GM21526 (cell line): Measurements from ENCODE around the gene LNX2.
"Not testable (repeated sequence)": the region's sequence is repeated elsewhere in the genome, so short reads cannot be mapped to it uniquely, and the experiment has no call there.

Experiments
- ATAC-seq: cut with Tn5 transposase; IDR thresholded peaks from one replicate; pipeline ENCODE4 v1.9.1; 2021; ENCODE audit warnings: moderate library complexity; ENCODE audit not compliant: unreplicated experiment, low FRiP score

Gene LNX2

DNA sequence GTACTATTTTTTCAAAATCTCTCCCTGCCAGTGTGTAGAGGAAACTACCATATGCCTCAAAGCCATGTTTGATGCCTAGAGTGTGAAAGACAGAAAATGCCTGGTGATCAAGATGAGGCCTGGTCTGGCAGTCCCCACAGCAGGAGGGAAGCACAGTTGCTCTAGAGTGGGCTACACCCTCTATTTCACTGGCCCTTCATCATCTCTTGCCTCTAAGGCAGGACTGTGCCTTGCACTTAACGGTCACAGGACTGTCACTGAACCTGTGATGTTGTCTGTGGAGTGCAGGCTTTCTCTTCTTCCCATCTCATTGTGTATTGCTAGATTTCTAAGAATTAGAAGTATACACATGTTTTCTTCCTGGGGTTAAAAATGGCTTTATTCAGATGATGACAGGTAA lies 17.7 kb upstream of the LNX2 start:
- no peak for ATAC-seq

- no peak for ATAC-seq
These were observed 16.9 kb upstream of the LNX2 start for GRCh38 chr13:27637289-27637626.

- ATAC-seq = no peak
These were observed 16.4 kb upstream of the LNX2 start for GRCh38 chr13:27636589-27637288.

DNA sequence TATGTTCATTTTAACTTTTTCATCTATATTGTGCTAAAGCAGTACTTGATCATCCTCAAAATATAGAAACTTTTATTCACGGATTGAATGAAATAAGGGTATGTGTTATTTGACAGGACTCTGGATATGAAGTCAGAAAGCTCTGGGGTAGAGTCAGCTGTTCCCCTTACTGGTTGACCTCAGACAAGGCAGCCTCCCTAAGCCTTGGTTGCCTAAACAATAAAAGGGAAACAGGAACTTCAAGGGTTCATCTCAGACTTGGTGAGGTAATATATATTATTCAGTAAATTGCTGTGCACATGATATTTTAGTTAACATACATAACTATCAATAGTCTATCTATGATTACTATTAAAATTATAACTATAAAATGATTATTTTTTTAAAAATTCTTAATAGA lies 14.9 kb upstream of the LNX2 start:
- no peak for ATAC-seq

- no peak for ATAC-seq
These were observed 14.5 kb upstream of the LNX2 start for GRCh38 chr13:27634791-27635190.

DNA sequence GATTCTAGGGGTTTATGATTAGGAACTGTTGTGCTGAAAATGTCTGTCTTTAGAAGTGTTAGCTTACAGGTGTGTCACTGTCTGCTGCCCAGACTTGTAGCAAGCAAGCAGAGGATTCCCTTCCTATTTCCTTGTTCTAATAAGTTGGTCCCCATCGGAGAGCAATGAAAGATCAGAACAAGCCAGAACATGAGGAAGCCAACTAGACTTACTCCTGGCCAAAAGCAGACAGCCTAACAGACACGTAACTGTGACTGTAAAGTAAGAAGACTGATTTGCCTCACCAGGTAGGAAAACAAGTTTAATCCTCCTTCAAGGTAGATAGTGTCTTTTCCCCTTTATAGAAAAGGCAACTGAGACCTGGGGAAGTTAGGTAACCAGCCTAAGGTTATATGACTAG lies 13.9 kb upstream of the LNX2 start:
- ATAC-seq = no peak

DNA sequence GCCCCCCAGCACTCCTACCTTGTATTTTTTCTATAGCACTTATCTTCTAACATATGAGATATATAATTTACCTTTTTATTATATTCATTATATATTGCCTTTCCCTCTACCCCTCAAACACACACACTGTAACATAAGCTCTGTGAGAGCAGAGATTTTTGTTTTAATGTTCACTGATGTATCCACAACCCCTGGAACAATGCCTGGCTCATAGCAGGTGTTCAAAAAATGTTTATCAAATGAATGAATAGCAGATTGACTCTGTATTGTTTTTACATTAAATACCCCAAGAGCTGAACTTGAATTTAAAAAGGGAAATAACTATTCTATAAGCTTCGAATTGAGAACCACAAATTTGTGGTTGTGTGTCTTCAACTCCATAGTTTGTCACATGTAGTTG lies 12.3 kb upstream of the LNX2 start:
- no peak for ATAC-seq

- ATAC-seq = no peak
These were observed 11.9 kb upstream of the LNX2 start for GRCh38 chr13:27632214-27632613.

GRCh38 chr13:27631665-27632064 lies 11.3 kb upstream of the LNX2 start:
- ATAC-seq = no peak

DNA sequence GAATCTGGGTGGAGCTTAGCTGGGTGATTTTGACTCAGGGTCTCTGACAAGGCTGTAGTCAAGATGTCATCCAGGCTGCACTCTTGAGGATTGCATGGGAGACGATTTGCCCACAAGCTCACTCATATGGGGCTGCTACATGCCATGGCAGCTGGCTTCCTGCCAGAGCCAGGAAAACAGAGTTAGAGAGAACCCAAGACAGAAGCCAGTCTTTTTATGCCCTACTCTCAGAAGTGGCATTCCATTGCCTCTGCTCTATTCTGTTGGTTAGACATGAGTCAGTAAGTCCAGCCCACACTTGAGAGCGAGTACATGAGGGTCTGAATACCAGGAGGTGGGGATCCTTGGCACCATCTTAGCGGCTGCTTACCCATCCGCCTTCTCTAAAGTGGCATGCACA lies 10.8 kb upstream of the LNX2 start:
- ATAC-seq = no peak

DNA sequence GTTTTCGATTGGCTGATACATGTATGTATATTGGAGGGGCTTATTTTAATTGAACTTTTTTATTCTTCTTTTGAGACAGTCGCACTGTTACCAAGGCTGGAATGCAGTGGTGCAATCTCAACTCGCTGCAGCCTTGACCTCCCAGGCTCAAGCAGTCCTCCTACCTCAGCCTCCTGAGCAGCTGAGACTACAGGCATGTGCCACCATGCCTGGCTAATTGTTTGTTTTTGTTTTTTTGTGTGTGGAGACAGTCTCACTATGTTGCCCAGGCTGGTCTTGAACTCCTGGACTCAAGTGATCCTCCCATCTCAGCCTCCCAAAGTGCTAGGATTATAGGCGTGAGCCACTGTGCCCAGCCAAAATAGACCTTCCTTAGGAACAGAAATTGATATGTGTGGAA lies 8.4 kb upstream of the LNX2 start:
- ATAC-seq = not testable (repeated sequence)

GRCh38 chr13:27628081-27628480 lies 7.8 kb upstream of the LNX2 start:
- ATAC-seq = no peak

GRCh38 chr13:27627380-27627779 lies 7.1 kb upstream of the LNX2 start:
- no peak for ATAC-seq

GRCh38 chr13:27625839-27626238 lies 5.5 kb upstream of the LNX2 start:
- ATAC-seq = no peak

DNA sequence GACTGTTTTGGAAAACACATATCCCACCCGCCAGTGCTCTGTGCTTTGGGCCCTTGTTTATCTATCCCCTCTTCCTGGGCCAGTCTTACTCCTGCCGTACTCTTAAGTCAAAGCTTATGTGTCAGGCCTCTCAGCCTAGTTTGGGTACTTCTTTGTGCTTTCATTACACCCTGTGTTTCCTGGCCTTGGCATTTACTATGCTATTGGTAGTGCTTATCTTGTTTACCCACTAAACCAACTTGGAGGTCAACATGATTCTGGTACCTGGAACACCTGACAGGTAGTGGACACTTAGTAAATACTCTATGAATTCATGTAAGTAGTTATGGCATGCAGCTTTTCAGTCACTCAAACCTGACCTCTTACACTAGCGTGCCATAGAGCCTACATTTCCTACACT lies 3.7 kb upstream of the LNX2 start:
- ATAC-seq = no peak

DNA sequence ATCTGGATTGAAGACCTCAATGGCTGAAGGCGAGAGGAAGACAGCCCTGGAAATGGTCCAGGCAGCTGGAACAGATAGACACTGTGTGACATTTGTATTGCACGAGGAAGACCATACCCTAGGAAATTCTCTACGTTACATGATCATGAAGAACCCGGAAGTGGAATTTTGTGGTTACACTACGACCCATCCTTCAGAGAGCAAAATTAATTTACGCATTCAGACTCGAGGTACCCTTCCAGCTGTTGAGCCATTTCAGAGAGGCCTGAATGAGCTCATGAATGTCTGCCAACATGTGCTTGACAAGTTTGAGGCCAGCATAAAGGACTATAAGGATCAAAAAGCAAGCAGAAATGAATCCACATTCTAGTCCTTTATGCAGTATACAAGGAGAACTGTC lies 2.6 kb upstream of the LNX2 start:
- no peak for ATAC-seq

GRCh38 chr13:27622102-27622820 lies 1.9 kb upstream of the LNX2 start:
- ATAC-seq = peak; percentile 0

- peak; percentile 64 for ATAC-seq
These were observed 1.2 kb upstream of the LNX2 start, which contains the start of gene POLR1D for GRCh38 chr13:27621366-27622101. Gene POLR1D (plus strand): TSS chr13:27621892. CDS start chr13:27621984, 92 bp downstream.

DNA sequence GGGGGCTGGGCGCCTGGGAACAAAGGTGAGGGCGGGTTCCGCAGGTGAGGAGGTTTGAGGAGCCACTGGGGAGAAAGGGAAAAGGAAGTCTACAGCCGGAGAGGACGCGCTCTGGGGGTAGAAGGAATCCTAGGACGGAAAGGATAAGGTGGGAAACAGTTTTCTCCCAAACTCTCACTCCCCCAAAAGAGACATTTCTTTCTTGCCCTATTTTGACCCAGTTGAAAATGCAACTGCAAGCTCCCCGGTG lies 712 bp upstream of the LNX2 start:
- ATAC-seq = no peak

- peak; percentile 36 for ATAC-seq
These were observed 477 bp downstream of the LNX2 start for GRCh38 chr13:27619728-27620376.

DNA sequence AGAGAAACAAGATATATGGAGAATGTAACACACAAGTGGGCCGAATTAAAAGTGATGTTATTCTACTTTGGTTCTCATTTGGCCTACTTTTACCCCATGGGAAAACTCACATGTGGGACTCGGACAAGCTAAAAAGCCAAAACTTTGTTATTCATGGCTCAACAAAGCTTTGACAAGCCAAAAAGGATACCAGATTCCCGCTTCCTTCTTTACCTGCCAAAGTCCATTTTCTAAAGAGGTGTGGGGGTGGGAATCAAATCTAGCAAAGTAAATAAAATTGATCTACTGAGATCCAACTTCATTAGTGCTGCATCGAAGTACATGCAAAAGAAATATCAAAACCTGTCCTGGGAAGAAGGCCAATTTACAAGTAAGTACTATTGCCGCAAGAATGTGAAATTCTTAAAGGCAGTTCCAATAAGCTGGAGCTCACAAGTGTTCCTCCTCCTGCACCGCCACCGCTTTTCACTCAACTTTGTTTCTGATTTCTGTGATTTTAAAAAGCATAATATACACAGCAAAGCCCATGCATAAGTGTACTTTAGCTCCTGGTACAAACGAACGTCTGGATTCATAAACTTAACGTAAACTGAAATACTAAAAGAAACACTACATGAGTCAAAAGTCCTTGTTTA lies 1.1 kb downstream of the LNX2 start:
- ATAC-seq = no peak
